ENCODE data around the gene DACT3.

GRCh38 chr19:46646402-46646801, 14.6 kb downstream of the DACT3 start:
- TF ChIP-seq CTCF (conservative IDR thresholded peaks at IDR 0.05; ENCODE audit: low read depth, low read length) (no peak), EZH2 (IDR thresholded peaks at IDR 0.05; ENCODE audit: low read length, unreplicated experiment) (no peak), EZH2phosphoT487 (IDR thresholded peaks at IDR 0.05; ENCODE audit: borderline replicate concordance, low read length) (no peak)
